Measurements from ENCODE around the gene KIF20A. TPM values are rescaled to one million over a fixed set of nuclear protein-coding genes. Genes with fewer than 3 reads are reported as not detected.
A peak's percentile ranks its signal among the peaks of the same experiment; 100 is the strongest.
"Not testable (repeated sequence)": the region's sequence is repeated elsewhere in the genome, so short reads cannot be mapped to it uniquely, and the experiment has no call there.

KIF20A gene
- total and polyA plus RNA-seq, 2 experiments from 2014 or later, result 41.0 to 60.4 TPM

DNA sequence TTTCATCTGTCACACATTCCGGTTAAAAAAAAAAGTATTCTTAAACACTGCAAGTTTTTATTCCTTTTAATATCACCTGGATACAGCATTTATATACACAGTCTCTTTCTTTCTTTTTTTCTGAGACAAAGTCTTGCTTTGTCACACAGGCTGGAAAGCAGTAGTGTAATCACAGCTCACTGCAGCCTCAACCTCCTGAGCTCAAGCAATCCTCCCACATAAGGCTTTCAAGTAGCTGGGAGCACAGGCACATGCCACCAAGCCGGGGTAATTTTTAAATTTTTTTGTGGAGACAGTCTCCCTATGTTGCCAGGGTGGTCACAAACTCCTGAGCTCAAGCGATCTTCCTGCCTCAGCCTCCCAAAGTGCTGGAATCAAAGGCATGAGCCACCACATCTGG lies 13.9 kb downstream of the KIF20A start (continued):
- no peak for TF ChIP-seq EZH2phosphoT487 (IDR thresholded peaks at IDR 0.05; ENCODE audit: unreplicated experiment)
- TF ChIP-seq, protein P1, sequence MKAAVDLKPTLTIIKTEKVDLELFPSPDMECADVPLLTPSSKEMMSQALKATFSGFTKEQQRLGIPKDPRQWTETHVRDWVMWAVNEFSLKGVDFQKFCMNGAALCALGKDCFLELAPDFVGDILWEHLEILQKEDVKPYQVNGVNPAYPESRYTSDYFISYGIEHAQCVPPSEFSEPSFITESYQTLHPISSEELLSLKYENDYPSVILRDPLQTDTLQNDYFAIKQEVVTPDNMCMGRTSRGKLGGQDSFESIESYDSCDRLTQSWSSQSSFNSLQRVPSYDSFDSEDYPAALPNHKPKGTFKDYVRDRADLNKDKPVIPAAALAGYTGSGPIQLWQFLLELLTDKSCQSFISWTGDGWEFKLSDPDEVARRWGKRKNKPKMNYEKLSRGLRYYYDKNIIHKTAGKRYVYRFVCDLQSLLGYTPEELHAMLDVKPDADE (IDR thresholded peaks at IDR 0.05), result no peak

DNA sequence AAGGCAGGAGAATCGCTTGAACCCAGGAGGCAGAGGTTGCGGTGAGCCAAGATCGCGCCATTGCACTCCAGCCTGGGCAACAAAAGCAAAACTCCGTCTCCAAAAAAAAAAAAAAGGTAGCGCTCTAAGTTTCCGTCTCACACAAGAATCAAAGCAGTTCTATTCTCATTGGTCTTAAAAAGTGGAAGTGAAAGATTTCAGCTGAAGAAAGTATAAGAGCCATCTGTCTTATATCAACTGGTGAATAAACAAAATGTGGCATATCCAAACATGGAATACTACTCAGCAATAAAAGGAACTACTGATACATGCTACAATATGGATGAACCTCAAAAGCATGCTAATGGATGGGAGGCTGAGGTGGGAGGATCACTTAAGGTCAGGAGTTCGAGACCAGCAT lies 14.9 kb downstream of the KIF20A start:
- not testable (repeated sequence) for H3K4me1 ChIP-seq (ENCODE audit: insufficient read depth); H3K4me1 Mint-ChIP-seq; H3K4me2 ChIP-seq; H3K79me2 ChIP-seq (replicated peaks; ENCODE audit: insufficient read depth); H3K27me3 Mint-ChIP-seq (ENCODE audit: insufficient read depth, low read depth, poor library complexity); H3K27ac ChIP-seq (ENCODE audit: low read depth); DNase-seq (ENCODE audit: low spot score); H3K9me2 ChIP-seq (ENCODE audit: insufficient read depth); ATAC-seq; H3K27ac Mint-ChIP-seq; H3K4me3 Mint-ChIP-seq; H3K27me3 ChIP-seq (ENCODE audit: insufficient read depth); H3F3A ChIP-seq (replicated peaks; ENCODE audit: low read depth); H3K9me3 Mint-ChIP-seq; H2AFZ ChIP-seq; H3K4me3 ChIP-seq
- H3K36me3 Mint-ChIP-seq (ENCODE audit: low read depth), result peaks cover 54% of the 10 kb centered on the region
- H4K20me1 ChIP-seq (replicated peaks; ENCODE audit: insufficient read depth), result peaks cover 12% of the 10 kb centered on the region
- peaks cover 54% of the 10 kb centered on the region for H3K36me3 ChIP-seq (ENCODE audit: insufficient read depth)

DNA sequence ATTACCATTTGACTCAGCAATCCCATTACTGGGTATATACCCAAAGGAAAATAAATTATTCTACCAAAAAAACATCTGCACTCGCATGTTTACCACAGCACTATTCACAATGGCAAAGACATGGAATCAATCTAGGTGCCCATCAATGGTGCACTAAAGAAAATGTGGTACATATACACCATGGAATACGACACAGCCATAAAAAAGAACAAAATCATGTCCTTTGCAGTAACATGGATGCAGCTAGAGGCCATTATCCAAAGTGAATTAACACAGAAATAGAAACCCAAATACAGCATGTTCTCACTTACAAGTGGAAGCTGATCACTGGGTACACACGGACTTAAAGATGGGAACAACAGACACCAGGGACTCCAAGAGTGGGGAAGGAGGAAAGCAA lies 32.1 kb downstream of the KIF20A start:
- peaks cover 68% of the 10 kb centered on the region for H3K79me2 ChIP-seq (replicated peaks; ENCODE audit: insufficient read depth)
- H3K4me3 ChIP-seq, result no peak overlapping the region
- peak overlapping the region; percentile 50 for H3K4me3 Mint-ChIP-seq
- H4K20me1 ChIP-seq (replicated peaks; ENCODE audit: insufficient read depth), result no peaks in the 10 kb centered on the region; the same call in 1 of the 2 replicates
- H3K36me3 Mint-ChIP-seq (ENCODE audit: low read depth), result peaks cover 11% of the 10 kb centered on the region; the same call in 2 of the 3 replicates
- H3K4me1 Mint-ChIP-seq, result peaks cover 6% of the 10 kb centered on the region; the same call in 2 of the 3 replicates
- ATAC-seq, result no peak
- no peaks in the 10 kb centered on the region for H3K27me3 ChIP-seq (ENCODE audit: insufficient read depth)
- DNase-seq (ENCODE audit: low spot score), result no peak
- no peaks in the 10 kb centered on the region; the same call in 2 of the 3 replicates for H3K9me3 Mint-ChIP-seq
- no peak overlapping the region for H2AFZ ChIP-seq
- H3K36me3 ChIP-seq (ENCODE audit: insufficient read depth), result peaks cover 5% of the 10 kb centered on the region; the same call in 1 of the 2 replicates
- H3K9me2 ChIP-seq (ENCODE audit: insufficient read depth), result no peaks in the 10 kb centered on the region
- peaks cover 10% of the 10 kb centered on the region for H3K27me3 Mint-ChIP-seq (ENCODE audit: insufficient read depth, low read depth, poor library complexity)
- no peak overlapping the region for H3K27ac ChIP-seq (ENCODE audit: low read depth)
- no peak overlapping the region for H3K27ac Mint-ChIP-seq
- peaks cover 5% of the 10 kb centered on the region; the same call in 1 of the 2 replicates for H3K4me1 ChIP-seq (ENCODE audit: insufficient read depth)
- H3K4me2 ChIP-seq, result no peak overlapping the region
- no peaks in the 10 kb centered on the region for H3F3A ChIP-seq (replicated peaks; ENCODE audit: low read depth)
- TF ChIP-seq EZH2phosphoT487 (IDR thresholded peaks at IDR 0.05; ENCODE audit: unreplicated experiment) (no peak), NANOG (IDR thresholded peaks at IDR 0.05; ENCODE audit: borderline replicate concordance) (no peak), STAT1 (IDR thresholded peaks at IDR 0.05; ENCODE audit: unreplicated experiment) (no peak), ZNF114 (CRISPR knock-in tag; IDR thresholded peaks at IDR 0.05) (no peak), ZNF331 (CRISPR knock-in tag; IDR thresholded peaks at IDR 0.05; ENCODE audit: low read depth) (no peak), CREB1 (CRISPR knock-in tag; IDR thresholded peaks at IDR 0.05; ENCODE audit: low read depth) (no peak), POLR2AphosphoS5 (IDR thresholded peaks at IDR 0.05; ENCODE audit: low read depth) (no peak)
- TF ChIP-seq, protein P1 (IDR thresholded peaks at IDR 0.05), result no peak
- TF ChIP-seq, protein P2, sequence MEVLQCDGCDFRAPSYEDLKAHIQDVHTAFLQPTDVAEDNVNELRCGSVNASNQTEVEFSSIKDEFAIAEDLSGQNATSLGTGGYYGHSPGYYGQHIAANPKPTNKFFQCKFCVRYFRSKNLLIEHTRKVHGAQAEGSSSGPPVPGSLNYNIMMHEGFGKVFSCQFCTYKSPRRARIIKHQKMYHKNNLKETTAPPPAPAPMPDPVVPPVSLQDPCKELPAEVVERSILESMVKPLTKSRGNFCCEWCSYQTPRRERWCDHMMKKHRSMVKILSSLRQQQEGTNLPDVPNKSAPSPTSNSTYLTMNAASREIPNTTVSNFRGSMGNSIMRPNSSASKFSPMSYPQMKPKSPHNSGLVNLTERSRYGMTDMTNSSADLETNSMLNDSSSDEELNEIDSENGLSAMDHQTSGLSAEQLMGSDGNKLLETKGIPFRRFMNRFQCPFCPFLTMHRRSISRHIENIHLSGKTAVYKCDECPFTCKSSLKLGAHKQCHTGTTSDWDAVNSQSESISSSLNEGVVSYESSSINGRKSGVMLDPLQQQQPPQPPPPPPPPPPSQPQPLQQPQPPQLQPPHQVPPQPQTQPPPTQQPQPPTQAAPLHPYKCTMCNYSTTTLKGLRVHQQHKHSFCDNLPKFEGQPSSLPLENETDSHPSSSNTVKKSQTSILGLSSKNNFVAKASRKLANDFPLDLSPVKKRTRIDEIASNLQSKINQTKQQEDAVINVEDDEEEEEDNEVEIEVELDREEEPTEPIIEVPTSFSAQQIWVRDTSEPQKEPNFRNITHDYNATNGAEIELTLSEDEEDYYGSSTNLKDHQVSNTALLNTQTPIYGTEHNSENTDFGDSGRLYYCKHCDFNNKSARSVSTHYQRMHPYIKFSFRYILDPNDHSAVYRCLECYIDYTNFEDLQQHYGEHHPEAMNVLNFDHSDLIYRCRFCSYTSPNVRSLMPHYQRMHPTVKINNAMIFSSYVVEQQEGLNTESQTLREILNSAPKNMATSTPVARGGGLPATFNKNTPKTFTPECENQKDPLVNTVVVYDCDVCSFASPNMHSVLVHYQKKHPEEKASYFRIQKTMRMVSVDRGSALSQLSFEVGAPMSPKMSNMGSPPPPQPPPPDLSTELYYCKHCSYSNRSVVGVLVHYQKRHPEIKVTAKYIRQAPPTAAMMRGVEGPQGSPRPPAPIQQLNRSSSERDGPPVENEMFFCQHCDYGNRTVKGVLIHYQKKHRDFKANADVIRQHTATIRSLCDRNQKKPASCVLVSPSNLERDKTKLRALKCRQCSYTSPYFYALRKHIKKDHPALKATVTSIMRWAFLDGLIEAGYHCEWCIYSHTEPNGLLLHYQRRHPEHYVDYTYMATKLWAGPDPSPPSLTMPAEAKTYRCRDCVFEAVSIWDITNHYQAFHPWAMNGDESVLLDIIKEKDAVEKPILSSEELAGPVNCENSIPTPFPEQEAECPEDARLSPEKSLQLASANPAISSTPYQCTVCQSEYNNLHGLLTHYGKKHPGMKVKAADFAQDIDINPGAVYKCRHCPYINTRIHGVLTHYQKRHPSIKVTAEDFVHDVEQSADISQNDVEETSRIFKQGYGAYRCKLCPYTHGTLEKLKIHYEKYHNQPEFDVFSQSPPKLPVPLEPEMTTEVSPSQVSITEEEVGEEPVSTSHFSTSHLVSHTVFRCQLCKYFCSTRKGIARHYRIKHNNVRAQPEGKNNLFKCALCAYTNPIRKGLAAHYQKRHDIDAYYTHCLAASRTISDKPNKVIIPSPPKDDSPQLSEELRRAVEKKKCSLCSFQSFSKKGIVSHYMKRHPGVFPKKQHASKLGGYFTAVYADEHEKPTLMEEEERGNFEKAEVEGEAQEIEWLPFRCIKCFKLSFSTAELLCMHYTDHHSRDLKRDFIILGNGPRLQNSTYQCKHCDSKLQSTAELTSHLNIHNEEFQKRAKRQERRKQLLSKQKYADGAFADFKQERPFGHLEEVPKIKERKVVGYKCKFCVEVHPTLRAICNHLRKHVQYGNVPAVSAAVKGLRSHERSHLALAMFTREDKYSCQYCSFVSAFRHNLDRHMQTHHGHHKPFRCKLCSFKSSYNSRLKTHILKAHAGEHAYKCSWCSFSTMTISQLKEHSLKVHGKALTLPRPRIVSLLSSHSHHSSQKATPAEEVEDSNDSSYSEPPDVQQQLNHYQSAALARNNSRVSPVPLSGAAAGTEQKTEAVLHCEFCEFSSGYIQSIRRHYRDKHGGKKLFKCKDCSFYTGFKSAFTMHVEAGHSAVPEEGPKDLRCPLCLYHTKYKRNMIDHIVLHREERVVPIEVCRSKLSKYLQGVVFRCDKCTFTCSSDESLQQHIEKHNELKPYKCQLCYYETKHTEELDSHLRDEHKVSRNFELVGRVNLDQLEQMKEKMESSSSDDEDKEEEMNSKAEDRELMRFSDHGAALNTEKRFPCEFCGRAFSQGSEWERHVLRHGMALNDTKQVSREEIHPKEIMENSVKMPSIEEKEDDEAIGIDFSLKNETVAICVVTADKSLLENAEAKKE (CRISPR knock-in tag; IDR thresholded peaks at IDR 0.05), result no peak
